Neuronal stem cell (in vitro differentiated cells): Measurements from ENCODE around the gene NCKIPSD. TPM values are rescaled to one million over a fixed set of nuclear protein-coding genes. Genes with fewer than 3 reads are reported as not detected.

ENCODE experiments used
- small RNA-seq: library from polyadenylated mRNA; stranded (forward); fragments of <200 nt; extraction: miRNeasy Mini kit (QIAGEN cat#:217004); gene quantifications from one replicate; pipeline ENCODE3, GENCODE V24; 2013; ENCODE audit not compliant: insufficient read depth

The NCKIPSD gene

Small RNAs within 50 kb of the gene (small RNA-seq; reads per million reads assigned to genes)
- gene AC141002.1, result not detected
